OCI-LY7 (cell line): ENCODE results near the gene PSMG4. TPM values are rescaled to one million over a fixed set of nuclear protein-coding genes. Genes with fewer than 3 reads are reported as not detected.

Experiments used
- BruUV-seq: library from RNA; stranded (reverse); fragments of 400-500 nt; replicated peaks from 2 replicates; lab custom pipeline; 2021; lab: Mats Ljungman, UMichigan
- CTCF ChIA-PET: fragments of 300-600 bp; sonication (Branson Sonifier 250); formaldehyde crosslinking; loops from one replicate; lab custom pipeline; 2022; ENCODE audit warnings: antibody characterized with exemption; ENCODE audit not compliant: unreplicated experiment; lab: Charles Lee
- POLR2A ChIA-PET: fragments of 300-600 bp; sonication (Branson Sonifier 250); formaldehyde crosslinking; loops from one replicate; lab custom pipeline; 2022; ENCODE audit warnings: antibody characterized with exemption; lab: Charles Lee
- DNase-seq: peaks from one replicate; pipeline ENCODE4 v3.0.0-alpha.2; 2015; ENCODE audit warnings: low spot score
- H2AFZ ChIP-seq: fragments of 200-600 bp; sonication (generic), shearing (Covaris generic); 2 replicates; pipeline ENCODE4 v1.6.1; 2014; ENCODE audit warnings: mild to moderate bottlenecking, antibody characterized with exemption, low read length, moderate library complexity
- H3K27ac ChIP-seq: fragments of 200-600 bp; sonication (generic); 2 replicates; pipeline ENCODE4 v1.5.1; 2014; ENCODE audit warnings: mixed run types, low read depth, mild to moderate bottlenecking, moderate library complexity, low read length, inconsistent platforms; ENCODE audit not compliant: poor library complexity, severe bottlenecking
- H3K36me3 ChIP-seq: fragments of 200-600 bp; sonication (generic); 2 replicates; pipeline ENCODE4 v1.6.1; 2014; ENCODE audit warnings: mild to moderate bottlenecking, antibody characterized with exemption, low read length, moderate library complexity, mixed read lengths; ENCODE audit not compliant: insufficient read depth
- H3K4me1 ChIP-seq: fragments of 200-600 bp; sonication (generic); 2 replicates; pipeline ENCODE4 v1.5.1; 2014; ENCODE audit warnings: mild to moderate bottlenecking, low read length; ENCODE audit not compliant: insufficient read depth, poor library complexity, severe bottlenecking
- H3K4me2 ChIP-seq: fragments of 200-600 bp; sonication (generic); 2 replicates; pipeline ENCODE4 v1.6.1; 2014; ENCODE audit warnings: mild to moderate bottlenecking, low read length
- H3K4me3 ChIP-seq: fragments of 200-600 bp; sonication (generic); 2 replicates; pipeline ENCODE4 v1.5.1; 2014; ENCODE audit warnings: mild to moderate bottlenecking, low read depth, low read length; ENCODE audit not compliant: poor library complexity, severe bottlenecking
- H3K79me2 ChIP-seq: fragments of 200-600 bp; sonication (generic); 2 replicates; pipeline ENCODE4 v1.6.1; 2016; ENCODE audit warnings: low read depth, mild to moderate bottlenecking, low read length, moderate library complexity, mixed read lengths; ENCODE audit not compliant: insufficient read depth
- H3K9me2 ChIP-seq: fragments of 200-600 bp; sonication (generic); 2 replicates; pipeline ENCODE4 v1.6.1; 2016; ENCODE audit warnings: mild to moderate bottlenecking, low read length, mixed read lengths; ENCODE audit not compliant: insufficient read depth
- H3K9me3 ChIP-seq: fragments of 200-600 bp; sonication (generic); 2 replicates; pipeline ENCODE4 v1.6.1; 2014; ENCODE audit warnings: mild to moderate bottlenecking, mixed run types, low read length, mixed read lengths
- H4K20me1 ChIP-seq: fragments of 200-600 bp; sonication (generic); 2 replicates; pipeline ENCODE4 v1.6.1; 2014; ENCODE audit warnings: mild to moderate bottlenecking, antibody characterized with exemption, low read length, moderate library complexity, mixed read lengths; ENCODE audit not compliant: insufficient read depth
- EZH2phosphoT487 ChIP-seq: fragments of 200-600 bp; sonication (generic); IDR thresholded peaks from 2 replicates; pipeline ENCODE4 v1.6.1; 2018; ENCODE audit warnings: low read depth, borderline replicate concordance, mild to moderate bottlenecking, mixed run types, antibody characterized with exemption, low read length, moderate library complexity, mixed read lengths
- intact Hi-C: fragments of 100-400 bp; cut with micrococcal nuclease; formaldehyde crosslinking; loops from one replicate; pipeline ENCODE4 v1.10.0; 2022; ENCODE audit not compliant: unreplicated experiment
- total RNA-seq, 2 experiments: library from RNA; depleted of rRNA in 1 of 2; stranded (reverse); fragments of >200 nt in 1 of 2; shearing (Covaris generic) in 1 of 2; gene quantifications; 2 replicates each; pipeline ENCODE4 v1.2.3, GENCODE V29; 2014 to 2022
- TF ChIP-seq, protein P1 (sequence below): fragments of 200-600 bp; sonication (generic); conservative IDR thresholded peaks from 2 replicates; pipeline ENCODE4 v1.5.1; 2014; ENCODE audit warnings: mild to moderate bottlenecking, antibody characterized with exemption, low read length, moderate library complexity, mixed read lengths

Gene PSMG4
- total RNA-seq, 2 experiments from 2014 or later: 48.9 to 65.4 TPM

GRCh38 chr6:3316818-3317217 lies 58.1 kb downstream of the PSMG4 start:
- CTCF ChIA-PET: interaction anchor here (1.1 kb wide), 1 partner anchor 32 kb away, joined by 3 read pairs; no protein-coding TSS in a partner anchor
- H3K9me3 ChIP-seq: no peaks in the 10 kb centered on the region

More at GRCh38 chr6:3316818-3317217, 58.1 kb downstream of the PSMG4 start:
- no peak for DNase-seq
- no peak overlapping the region for H3K27ac ChIP-seq
- H3K36me3 ChIP-seq: no peaks in the 10 kb centered on the region
- intact Hi-C loops: no loop called here
- H3K9me2 ChIP-seq: no peaks in the 10 kb centered on the region
- TF ChIP-seq, protein P1, sequence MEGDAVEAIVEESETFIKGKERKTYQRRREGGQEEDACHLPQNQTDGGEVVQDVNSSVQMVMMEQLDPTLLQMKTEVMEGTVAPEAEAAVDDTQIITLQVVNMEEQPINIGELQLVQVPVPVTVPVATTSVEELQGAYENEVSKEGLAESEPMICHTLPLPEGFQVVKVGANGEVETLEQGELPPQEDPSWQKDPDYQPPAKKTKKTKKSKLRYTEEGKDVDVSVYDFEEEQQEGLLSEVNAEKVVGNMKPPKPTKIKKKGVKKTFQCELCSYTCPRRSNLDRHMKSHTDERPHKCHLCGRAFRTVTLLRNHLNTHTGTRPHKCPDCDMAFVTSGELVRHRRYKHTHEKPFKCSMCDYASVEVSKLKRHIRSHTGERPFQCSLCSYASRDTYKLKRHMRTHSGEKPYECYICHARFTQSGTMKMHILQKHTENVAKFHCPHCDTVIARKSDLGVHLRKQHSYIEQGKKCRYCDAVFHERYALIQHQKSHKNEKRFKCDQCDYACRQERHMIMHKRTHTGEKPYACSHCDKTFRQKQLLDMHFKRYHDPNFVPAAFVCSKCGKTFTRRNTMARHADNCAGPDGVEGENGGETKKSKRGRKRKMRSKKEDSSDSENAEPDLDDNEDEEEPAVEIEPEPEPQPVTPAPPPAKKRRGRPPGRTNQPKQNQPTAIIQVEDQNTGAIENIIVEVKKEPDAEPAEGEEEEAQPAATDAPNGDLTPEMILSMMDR: no peak
- TF ChIP-seq EZH2phosphoT487: no peak
- POLR2A ChIA-PET: no interaction called here
- no peaks in the 10 kb centered on the region for H3K79me2 ChIP-seq
- H3K4me3 ChIP-seq: no peak overlapping the region
- no peak overlapping the region for H2AFZ ChIP-seq
- no peak overlapping the region for H3K4me2 ChIP-seq
- no peaks in the 10 kb centered on the region for H3K4me1 ChIP-seq
- BruUV-seq: no TSS peak
- no peaks in the 10 kb centered on the region for H4K20me1 ChIP-seq

Other genes with a start within 250 kb of the PSMG4 start
- gene RIPK1, start 190.5 kb upstream of the PSMG4 start, total RNA-seq (2014; rRNA removed; shearing (Covaris generic)): 6.1 and 7.5 TPM in 2 replicates
- gene RIPK1, start 190.5 kb upstream of the PSMG4 start, total RNA-seq (2022): 8.3 and 8.4 TPM in 2 replicates
- 9.7 and 12.3 TPM in 2 replicates for gene BPHL, start 140.2 kb upstream of the PSMG4 start, total RNA-seq (2014; rRNA removed; shearing (Covaris generic))
- 17.5 and 20.9 TPM in 2 replicates for gene BPHL, start 140.2 kb upstream of the PSMG4 start, total RNA-seq (2022)
- gene TUBB2A, start 101.4 kb upstream of the PSMG4 start, total RNA-seq (2014; rRNA removed; shearing (Covaris generic)): 33.0 and 42.1 TPM in 2 replicates
- gene TUBB2A, start 101.4 kb upstream of the PSMG4 start, total RNA-seq (2022): 23.3 and 24.8 TPM in 2 replicates
- not detected in 2 replicates for gene TUBB2B, start 31.3 kb upstream of the PSMG4 start, total RNA-seq (2014; rRNA removed; shearing (Covaris generic))
- gene TUBB2B, start 31.3 kb upstream of the PSMG4 start, total RNA-seq (2022): 0.27 and 0.33 TPM in 2 replicates
- gene SLC22A23, start 198.1 kb downstream of the PSMG4 start, total RNA-seq (2014; rRNA removed; shearing (Covaris generic)): not detected in 2 replicates
- gene SLC22A23, start 198.1 kb downstream of the PSMG4 start, total RNA-seq (2022): not detected in 2 replicates